Measurements from ENCODE around the gene IL17RD.

IL17RD gene

GRCh38 chr3:57164657-57165573, at the start of gene IL17RD:
Gene IL17RD (minus strand): TSS chr3:57165353. CDS start chr3:57165286, 67 bp downstream.
- no peaks in the 10 kb centered on the region for H3K9me3 Mint-ChIP-seq
- peak within 1 kb of the TSS; percentile 76 for H3K4me3 Mint-ChIP-seq
- H3K36me3 Mint-ChIP-seq (ENCODE audit: low read depth): no peaks in the 10 kb centered on the region
- peaks cover 90% of the 10 kb centered on the region for H3K27me3 Mint-ChIP-seq
- intact Hi-C loops (cut with micrococcal nuclease): loop anchor here (10.0 kb wide), 1 partner anchor 390 kb away; the partner anchor contains the start of gene PDE12
- no peak within 1 kb of the TSS for H3K27ac Mint-ChIP-seq
- H3K4me1 Mint-ChIP-seq (ENCODE audit: low read depth): peaks cover 16% of the 10 kb centered on the region

GRCh38 chr3:57206423-57206822, 41.3 kb upstream of the IL17RD start:
- Mint-ChIP-seq H3K36me3 (ENCODE audit: low read depth) (no peaks in the 10 kb centered on the region), H3K4me1 (ENCODE audit: low read depth) (no peaks in the 10 kb centered on the region), H3K9me3 (no peaks in the 10 kb centered on the region), H3K27ac (no peak overlapping the region), H3K27me3 (no peaks in the 10 kb centered on the region), H3K4me3 (no peak overlapping the region)
- intact Hi-C loops (cut with micrococcal nuclease): no loop called here

DNA sequence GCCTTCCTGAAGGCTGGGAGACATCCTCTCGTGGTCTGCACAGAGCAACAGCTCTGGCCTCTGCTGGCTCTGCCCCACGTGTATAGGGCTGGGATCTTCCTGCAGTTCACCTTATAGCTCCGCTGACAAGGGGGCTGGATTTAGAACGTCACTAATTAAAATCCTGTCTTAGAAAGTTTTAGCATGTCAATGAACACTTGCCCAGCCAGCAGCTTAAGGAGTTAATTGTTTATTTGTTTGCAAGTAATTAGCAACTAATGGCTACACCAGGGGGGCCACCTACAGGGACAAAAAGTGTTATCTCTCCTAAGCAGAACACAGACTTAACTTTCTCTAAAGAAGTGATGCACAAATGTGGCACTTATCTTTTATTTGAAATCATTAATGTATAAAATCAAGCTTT, 34.7 kb upstream of the IL17RD start, which contains the start of gene HESX1:
Gene HESX1, minus strand, starts transcription at position 84 of the 403 bp plus-strand sequence. Its CDS starts 60 bp downstream, at position 24.
- Mint-ChIP-seq H3K27me3 (no peaks in the 10 kb centered on the region), H3K27ac (no peak within 1 kb of the TSS), H3K36me3 (ENCODE audit: low read depth) (no peaks in the 10 kb centered on the region), H3K4me1 (ENCODE audit: low read depth) (no peaks in the 10 kb centered on the region), H3K4me3 (no peak within 1 kb of the TSS), H3K9me3 (no peaks in the 10 kb centered on the region)
- intact Hi-C loops (cut with micrococcal nuclease): no loop called here

DNA sequence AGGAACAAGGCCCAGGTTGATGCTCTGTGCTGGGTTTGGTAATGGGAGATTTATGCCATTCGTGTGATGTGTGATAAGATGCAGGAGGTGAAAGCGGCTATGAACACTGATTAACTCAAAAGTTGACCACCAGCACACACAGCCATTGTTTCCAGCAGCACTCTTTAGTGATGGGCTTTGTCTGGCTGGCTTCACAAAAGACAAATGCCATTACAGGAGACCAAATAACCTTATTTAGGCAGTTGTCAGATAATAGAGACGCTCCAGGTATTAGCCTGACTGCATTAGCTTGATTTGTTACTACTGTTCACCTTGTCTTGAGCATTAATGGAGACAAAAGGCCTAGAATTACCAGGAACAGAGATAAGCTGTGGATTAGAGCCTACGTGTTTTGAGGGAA, 29.5 kb upstream of the IL17RD start:
- no peaks in the 10 kb centered on the region for H3K27me3 Mint-ChIP-seq
- intact Hi-C loops (cut with micrococcal nuclease): no loop called here
- H3K4me1 Mint-ChIP-seq (ENCODE audit: low read depth): no peaks in the 10 kb centered on the region
- H3K9me3 Mint-ChIP-seq: no peaks in the 10 kb centered on the region
- no peak overlapping the region for H3K27ac Mint-ChIP-seq
- no peak overlapping the region for H3K4me3 Mint-ChIP-seq
- no peaks in the 10 kb centered on the region for H3K36me3 Mint-ChIP-seq (ENCODE audit: low read depth)

- intact Hi-C loops (cut with micrococcal nuclease): no loop called here
- Mint-ChIP-seq H3K27me3 (no peaks in the 10 kb centered on the region), H3K4me1 (ENCODE audit: low read depth) (no peaks in the 10 kb centered on the region), H3K4me3 (no peak overlapping the region), H3K9me3 (no peaks in the 10 kb centered on the region), H3K27ac (no peak overlapping the region), H3K36me3 (ENCODE audit: low read depth) (no peaks in the 10 kb centered on the region)
Observed at GRCh38 chr3:57192028-57192427, 26.9 kb upstream of the IL17RD start.

DNA sequence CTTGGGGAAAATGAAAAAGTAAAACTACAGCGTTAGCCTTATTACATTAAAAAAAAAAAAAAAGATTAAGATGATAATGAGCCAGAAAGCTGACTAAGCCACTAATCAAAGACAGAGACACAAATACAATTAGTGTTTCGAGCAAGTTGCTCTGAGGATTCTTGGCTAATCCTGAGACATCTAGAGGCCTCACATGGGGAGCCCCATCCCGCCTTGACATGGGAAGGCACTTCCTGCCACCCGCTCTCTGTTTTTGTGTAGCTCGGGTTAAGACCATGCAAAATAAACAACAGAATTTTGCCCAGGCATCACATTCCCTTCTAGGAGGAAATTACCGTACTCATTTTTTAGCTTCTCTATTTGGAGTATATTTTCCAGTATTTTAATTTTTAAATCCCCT, 19.4 kb upstream of the IL17RD start:
- no peaks in the 10 kb centered on the region for H3K4me1 Mint-ChIP-seq (ENCODE audit: low read depth)
- no peaks in the 10 kb centered on the region for H3K27me3 Mint-ChIP-seq
- no peak overlapping the region for H3K4me3 Mint-ChIP-seq
- H3K9me3 Mint-ChIP-seq: no peaks in the 10 kb centered on the region
- no peaks in the 10 kb centered on the region for H3K36me3 Mint-ChIP-seq (ENCODE audit: low read depth)
- H3K27ac Mint-ChIP-seq: no peak overlapping the region
- intact Hi-C loops (cut with micrococcal nuclease): no loop called here

DNA sequence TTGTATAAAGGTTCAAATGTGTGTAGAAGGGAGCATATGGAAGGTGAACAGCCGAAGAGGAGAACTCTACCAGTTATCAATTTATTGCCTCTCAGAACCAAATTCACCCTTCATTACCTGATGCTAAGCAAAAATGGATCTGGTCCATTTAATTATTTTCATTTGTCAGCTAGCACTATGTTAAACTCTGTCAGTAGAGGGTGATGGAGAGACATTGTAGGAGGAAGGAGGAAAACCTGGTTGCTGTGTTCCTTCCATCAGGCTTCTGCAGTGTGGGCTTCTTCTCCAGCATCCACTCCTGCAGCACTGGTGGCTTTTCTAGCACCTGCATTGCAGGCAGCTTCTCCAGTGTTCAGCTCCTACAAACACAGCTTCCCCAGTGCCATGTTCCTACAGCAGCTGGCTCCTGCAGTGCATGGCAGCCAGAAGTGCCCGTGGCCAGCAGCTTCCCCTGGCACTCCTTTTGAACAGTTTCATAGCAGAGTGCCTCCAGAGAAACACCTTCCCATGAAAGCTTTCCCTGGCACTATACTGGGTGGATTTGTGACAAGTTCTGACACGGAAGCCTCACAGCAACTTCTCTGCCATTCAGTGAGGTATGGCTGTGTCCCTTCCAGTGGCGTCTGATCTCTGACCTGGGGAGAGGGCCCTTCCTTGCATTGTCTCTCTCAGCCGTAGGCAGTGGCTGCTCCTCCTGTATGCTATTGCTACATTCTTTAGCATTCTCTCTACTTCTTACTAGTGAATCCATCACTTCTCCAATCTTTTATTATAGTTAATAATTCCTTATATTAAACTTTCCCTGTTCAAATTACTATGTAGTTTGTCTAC, 14.6 kb upstream of the IL17RD start:
- H3K4me1 Mint-ChIP-seq (ENCODE audit: low read depth): peaks cover 7% of the 10 kb centered on the region
- no peaks in the 10 kb centered on the region for H3K36me3 Mint-ChIP-seq (ENCODE audit: low read depth)
- H3K27me3 Mint-ChIP-seq: no peaks in the 10 kb centered on the region
- H3K4me3 Mint-ChIP-seq: no peak overlapping the region
- H3K27ac Mint-ChIP-seq: no peak overlapping the region
- intact Hi-C loops (cut with micrococcal nuclease): no loop called here
- H3K9me3 Mint-ChIP-seq: peaks cover 6% of the 10 kb centered on the region

DNA sequence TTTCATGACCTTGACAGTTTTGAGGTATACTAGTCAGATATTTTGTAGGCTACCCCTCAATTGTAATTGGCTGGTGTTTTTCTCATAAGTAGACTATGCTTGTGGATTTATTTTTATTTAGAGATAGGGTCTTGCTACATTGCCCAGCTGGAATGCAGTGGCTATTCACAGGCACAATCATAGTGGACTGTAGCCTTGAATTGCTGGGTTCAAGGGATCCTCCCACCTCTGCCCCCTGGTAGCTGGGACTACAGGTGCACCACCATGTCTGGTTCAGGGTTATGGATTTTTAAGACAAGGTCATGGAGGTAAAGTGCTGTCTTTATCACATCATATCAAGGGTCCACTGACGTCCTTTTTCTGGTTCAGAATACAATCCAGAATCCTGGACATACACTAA, 10.9 kb upstream of the IL17RD start:
- Mint-ChIP-seq H3K4me1 (ENCODE audit: low read depth) (peaks cover 21% of the 10 kb centered on the region), H3K27me3 (no peaks in the 10 kb centered on the region), H3K27ac (no peak overlapping the region), H3K4me3 (no peak overlapping the region), H3K36me3 (ENCODE audit: low read depth) (no peaks in the 10 kb centered on the region), H3K9me3 (peaks cover 6% of the 10 kb centered on the region)
- intact Hi-C loops (cut with micrococcal nuclease): no loop called here

- H3K36me3 Mint-ChIP-seq (ENCODE audit: low read depth): no peaks in the 10 kb centered on the region
- intact Hi-C loops (cut with micrococcal nuclease): loop anchor here (5.0 kb wide), 1 partner anchor 64 kb away; no protein-coding TSS in a partner anchor
- no peak overlapping the region for H3K4me3 Mint-ChIP-seq
- peaks cover 30% of the 10 kb centered on the region for H3K4me1 Mint-ChIP-seq (ENCODE audit: low read depth)
- H3K27ac Mint-ChIP-seq: peak overlapping the region; percentile 5
- H3K9me3 Mint-ChIP-seq: peaks cover 6% of the 10 kb centered on the region
- H3K27me3 Mint-ChIP-seq: peaks cover 14% of the 10 kb centered on the region
Observed at GRCh38 chr3:57173687-57174086, 8.5 kb upstream of the IL17RD start.

GRCh38 chr3:57170946-57171345, 5.8 kb upstream of the IL17RD start:
- Mint-ChIP-seq H3K27me3 (peaks cover 40% of the 10 kb centered on the region), H3K4me3 (no peak overlapping the region), H3K4me1 (ENCODE audit: low read depth) (peaks cover 34% of the 10 kb centered on the region), H3K9me3 (no peaks in the 10 kb centered on the region), H3K36me3 (ENCODE audit: low read depth) (no peaks in the 10 kb centered on the region), H3K27ac (no peak overlapping the region)
- intact Hi-C loops (cut with micrococcal nuclease): loop anchor here (5.0 kb wide), 1 partner anchor 66 kb away; no protein-coding TSS in a partner anchor

- peaks cover 46% of the 10 kb centered on the region for H3K27me3 Mint-ChIP-seq
- H3K4me3 Mint-ChIP-seq: peak overlapping the region; percentile 59
- H3K27ac Mint-ChIP-seq: no peak overlapping the region
- H3K9me3 Mint-ChIP-seq: no peaks in the 10 kb centered on the region
- intact Hi-C loops (cut with micrococcal nuclease): loop anchor here (5.0 to 10.0 kb wide), 2 partner anchors 67 to 385 kb away; partner anchors contain the start of gene PDE12
- H3K36me3 Mint-ChIP-seq (ENCODE audit: low read depth): no peaks in the 10 kb centered on the region
- H3K4me1 Mint-ChIP-seq (ENCODE audit: low read depth): peaks cover 29% of the 10 kb centered on the region
Observed at GRCh38 chr3:57169872-57170623, 4.9 kb upstream of the IL17RD start.

- H3K27me3 Mint-ChIP-seq: peaks cover 54% of the 10 kb centered on the region
- intact Hi-C loops (cut with micrococcal nuclease): loop anchor here (10.0 kb wide), 1 partner anchor 386 kb away; the partner anchor contains the start of gene PDE12
- H3K4me1 Mint-ChIP-seq (ENCODE audit: low read depth): peaks cover 25% of the 10 kb centered on the region
- H3K36me3 Mint-ChIP-seq (ENCODE audit: low read depth): no peaks in the 10 kb centered on the region
- no peak overlapping the region for H3K4me3 Mint-ChIP-seq
- no peak overlapping the region for H3K27ac Mint-ChIP-seq
- H3K9me3 Mint-ChIP-seq: no peaks in the 10 kb centered on the region
Observed at GRCh38 chr3:57169108-57169507, 4.0 kb upstream of the IL17RD start.

- no peak overlapping the region for H3K27ac Mint-ChIP-seq
- H3K36me3 Mint-ChIP-seq (ENCODE audit: low read depth): no peaks in the 10 kb centered on the region
- H3K9me3 Mint-ChIP-seq: no peaks in the 10 kb centered on the region
- no peak overlapping the region for H3K4me3 Mint-ChIP-seq
- intact Hi-C loops (cut with micrococcal nuclease): loop anchor here (10.0 kb wide), 1 partner anchor 387 kb away; the partner anchor contains the start of gene PDE12
- peaks cover 62% of the 10 kb centered on the region for H3K27me3 Mint-ChIP-seq
- peaks cover 21% of the 10 kb centered on the region for H3K4me1 Mint-ChIP-seq (ENCODE audit: low read depth)
Observed at GRCh38 chr3:57168151-57168550, 3.0 kb upstream of the IL17RD start.
